Activated T-cell treated with anti-CD3 and anti-CD28 coated beads for 4 hours (primary cell): ENCODE data around the gene ESRRA.
"Not testable (repeated sequence)": the region's sequence is repeated elsewhere in the genome, so short reads cannot be mapped to it uniquely, and the experiment has no call there.

Experiments
- DNase-seq: peaks from one replicate; pipeline ENCODE4 v3.0.0-alpha.2; 2020

Gene ESRRA

DNA sequence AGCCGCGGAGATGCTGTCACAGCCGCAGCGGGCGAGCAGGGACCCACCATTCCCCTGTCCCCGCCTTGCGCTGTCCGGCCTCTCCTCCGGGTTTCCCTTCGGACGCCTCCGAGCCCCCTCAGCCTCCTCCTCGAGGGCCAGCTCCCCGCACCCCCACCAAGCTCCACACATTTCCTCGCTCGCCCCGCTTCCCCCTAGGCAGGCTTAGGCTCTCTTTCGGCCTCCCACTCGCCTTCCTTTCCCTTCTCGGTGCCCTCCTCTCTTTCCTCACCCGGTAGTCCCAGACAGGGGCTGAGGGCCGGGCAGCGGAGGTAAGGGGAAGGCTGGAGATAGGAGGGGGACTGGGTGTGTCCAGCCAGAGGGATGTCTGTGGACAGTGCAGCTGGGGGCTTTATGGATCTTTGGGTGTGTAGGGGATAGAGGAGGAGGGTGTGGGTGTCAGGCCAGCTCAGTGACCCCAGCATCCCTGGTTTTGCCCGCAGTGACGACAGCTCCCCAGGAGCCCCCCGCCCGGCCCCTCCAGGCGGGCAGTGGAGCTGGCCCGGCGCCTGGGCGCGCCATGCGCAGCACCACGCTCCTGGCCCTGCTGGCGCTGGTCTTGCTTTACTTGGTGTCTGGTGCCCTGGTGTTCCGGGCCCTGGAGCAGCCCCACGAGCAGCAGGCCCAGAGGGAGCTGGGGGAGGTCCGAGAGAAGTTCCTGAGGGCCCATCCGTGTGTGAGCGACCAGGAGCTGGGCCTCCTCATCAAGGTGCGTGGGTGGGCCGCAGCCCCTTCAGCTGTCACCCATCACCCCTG lies 12.7 kb upstream of the ESRRA start:
- no peak for DNase-seq

DNA sequence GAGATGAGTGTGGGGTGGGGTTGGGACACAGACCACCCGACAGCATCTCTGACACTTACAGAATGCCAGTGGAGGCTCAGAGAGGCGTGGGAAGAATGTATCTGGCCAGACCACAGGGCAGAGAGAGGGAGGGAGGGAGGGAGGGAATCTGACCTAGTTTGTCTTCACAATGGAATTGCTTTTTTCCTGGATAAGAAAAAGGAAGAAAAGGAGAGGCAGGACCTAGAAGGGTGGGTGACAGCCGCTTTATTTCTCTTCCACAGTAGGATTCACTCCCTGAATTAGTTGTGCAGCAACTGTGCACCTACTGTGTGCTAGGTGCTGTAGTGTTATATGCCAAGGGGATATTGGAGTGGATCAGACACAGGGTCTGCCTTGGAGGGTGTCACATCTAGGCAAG lies 10.6 kb upstream of the ESRRA start:
- no peak for DNase-seq

DNA sequence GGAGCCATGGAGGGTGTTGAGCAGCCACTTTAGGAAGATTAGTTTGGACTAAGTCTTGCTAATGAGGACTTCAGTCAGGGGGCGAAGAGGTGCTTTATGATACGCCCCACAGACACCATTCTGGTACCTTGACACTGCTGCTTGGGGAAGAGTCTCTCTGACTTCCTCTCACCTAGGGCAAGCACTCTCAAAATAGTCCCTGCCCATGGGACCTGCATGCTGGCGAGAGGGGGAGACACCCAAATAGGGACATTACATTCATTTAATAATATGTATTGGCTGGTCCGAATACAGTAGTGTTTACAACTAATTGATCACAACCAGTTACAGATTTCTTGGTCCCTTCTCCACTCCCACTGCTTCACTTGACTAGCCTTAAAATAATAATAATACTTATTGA lies 9.6 kb upstream of the ESRRA start:
- DNase-seq = no peak

- DNase-seq = no peak
Observed at GRCh38 chr11:64296236-64296635, 9.1 kb upstream of the ESRRA start.

GRCh38 chr11:64296830-64297698 lies 8.3 kb upstream of the ESRRA start:
- no peak for DNase-seq

GRCh38 chr11:64297699-64298358 lies 7.5 kb upstream of the ESRRA start:
- no peak for DNase-seq

DNA sequence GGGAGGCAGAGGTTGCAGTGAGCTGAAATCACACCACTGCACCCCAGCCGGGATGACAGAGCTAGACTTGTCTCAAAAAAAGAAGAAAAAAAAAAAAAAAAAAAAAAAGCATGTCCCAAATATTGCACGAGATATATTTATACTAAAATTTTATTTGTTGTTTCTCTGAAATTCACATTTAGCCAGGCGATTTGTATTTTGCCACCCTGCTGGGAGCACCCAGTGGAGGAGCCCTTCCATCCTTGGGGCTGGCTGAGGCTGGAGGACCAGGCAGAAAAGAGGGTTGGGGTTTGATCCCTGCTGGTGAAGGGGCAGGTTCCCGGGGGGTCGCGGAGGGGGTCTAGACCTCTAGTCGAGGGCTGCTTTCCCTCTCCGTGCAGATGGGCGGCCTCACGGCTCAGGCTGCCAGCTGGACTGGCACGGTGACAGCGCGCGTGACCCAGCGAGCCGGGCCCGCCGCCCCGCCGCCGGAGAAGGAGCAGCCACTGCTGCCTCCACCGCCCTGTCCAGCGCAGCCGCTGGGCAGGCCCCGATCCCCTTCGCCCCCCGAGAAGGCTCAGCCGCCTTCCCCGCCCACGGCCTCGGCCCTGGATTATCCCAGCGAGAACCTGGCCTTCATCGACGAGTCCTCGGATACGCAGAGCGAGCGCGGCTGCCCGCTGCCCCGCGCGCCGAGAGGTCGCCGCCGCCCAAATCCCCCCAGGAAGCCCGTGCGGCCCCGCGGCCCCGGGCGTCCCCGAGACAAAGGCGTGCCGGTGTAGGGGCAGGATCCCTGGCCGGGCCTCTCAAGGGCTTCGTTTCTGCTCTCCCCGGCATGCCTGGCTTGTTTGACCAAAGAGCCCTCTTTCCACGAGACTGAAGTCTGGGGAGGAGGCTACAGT lies 6.1 kb upstream of the ESRRA start:
- DNase-seq = no peak

DNA sequence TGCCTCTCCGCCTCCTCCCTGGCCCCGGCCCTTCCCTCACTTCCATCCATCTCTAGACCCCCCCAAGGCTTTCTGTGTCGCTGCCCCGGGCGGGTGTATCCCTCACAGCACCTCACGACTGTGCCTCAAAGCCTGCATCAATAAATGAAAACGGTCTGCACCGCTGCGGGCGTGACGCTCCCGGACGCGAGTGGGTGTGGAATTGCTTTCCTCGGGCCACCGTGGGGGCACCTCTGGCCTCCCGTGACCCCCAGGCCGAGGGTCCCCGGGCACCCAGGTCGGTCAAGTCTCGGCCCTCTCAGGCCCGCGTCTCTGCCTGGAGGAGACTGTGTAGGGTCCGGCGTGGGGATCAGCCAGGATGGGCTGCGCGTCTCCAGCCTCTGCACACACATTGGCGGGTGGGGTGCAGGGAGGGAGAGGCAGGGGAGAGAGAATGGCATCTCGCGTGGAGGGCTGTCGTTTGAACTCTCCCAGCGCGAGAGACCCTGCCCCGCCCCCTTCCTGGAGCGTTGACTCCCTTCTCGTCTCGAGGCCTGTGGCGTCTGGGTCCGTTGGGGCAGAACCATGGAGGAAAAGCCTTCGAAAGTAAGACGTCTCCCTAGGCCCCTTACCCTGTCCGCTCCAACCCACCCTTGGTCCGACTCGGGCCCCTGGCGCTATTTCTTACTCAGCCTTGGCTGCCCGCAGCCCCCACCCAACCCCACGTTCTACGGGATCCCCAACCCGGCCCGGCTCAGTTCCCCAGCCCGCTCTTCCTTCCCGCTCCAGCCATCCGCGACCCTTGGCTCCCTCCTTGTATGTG lies 5.3 kb upstream of the ESRRA start, which contains the start of gene CATSPERZ:
Gene CATSPERZ, plus strand, starts transcription at position 512 of the 802 bp plus-strand sequence. Its CDS starts 53 bp downstream, at position 565.
- DNase-seq = no peak

DNA sequence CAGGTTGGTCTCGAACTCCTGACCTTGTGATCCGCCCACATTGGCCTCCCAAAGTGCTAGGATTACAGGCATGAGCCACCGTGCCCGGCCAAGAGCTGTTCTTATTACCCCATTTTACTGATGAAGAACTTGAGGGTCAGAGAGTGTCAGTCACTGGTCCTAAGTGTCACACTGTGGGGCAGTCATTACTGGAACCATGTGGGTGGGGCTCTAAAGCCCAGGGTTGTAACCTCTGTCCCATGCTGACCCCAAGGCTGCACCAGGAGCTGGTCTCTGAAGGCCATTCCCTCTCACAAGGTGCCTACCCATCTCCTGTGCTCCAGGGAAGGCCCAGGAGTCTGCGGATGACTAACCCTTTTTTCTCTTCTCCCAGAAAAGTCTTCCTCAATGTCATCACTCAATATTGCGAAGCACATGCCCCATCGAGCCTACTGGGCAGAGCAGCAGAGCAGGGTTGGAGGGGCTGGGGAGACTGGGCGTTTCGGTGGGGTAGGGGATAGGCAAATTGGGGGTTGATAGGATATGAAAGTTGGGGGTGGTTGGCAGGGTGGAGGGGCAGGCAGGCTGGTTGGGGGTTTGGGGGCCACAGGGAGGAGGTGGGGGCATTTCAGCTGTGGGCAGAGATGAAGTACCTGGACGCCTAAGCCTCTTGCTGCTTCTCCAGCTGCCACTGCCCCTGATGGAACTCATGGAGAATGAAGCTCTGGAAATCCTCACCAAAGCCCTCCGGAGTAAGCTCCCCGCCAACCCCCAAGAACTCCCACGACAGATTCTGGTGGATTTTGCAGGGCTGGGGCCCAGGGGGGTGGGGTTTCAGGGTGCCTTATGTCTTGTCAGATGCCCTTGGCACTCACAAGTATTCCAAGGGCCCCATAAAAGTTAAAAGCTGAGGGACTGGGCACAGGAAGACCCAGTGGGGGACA lies 2.0 kb upstream of the ESRRA start:
- no peak for DNase-seq

DNA sequence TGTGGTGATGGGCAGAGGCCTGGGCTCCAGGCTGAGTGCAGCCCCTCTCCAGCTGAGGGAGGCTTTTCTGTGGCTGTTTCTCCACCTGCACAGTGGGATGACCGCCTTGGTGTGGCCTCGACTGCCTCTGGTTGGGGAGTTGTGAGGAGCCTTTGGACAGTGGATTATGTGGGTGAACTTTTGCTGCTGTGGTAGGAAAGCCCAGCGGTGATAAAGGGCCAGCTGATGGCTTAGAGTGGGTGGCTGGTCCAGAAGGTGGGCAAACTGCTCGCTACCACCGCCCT lies 1.4 kb upstream of the ESRRA start:
- DNase-seq = no peak

GRCh38 chr11:64304316-64305072 lies 830 bp upstream of the ESRRA start:
- peak; percentile 94 for DNase-seq

DNA sequence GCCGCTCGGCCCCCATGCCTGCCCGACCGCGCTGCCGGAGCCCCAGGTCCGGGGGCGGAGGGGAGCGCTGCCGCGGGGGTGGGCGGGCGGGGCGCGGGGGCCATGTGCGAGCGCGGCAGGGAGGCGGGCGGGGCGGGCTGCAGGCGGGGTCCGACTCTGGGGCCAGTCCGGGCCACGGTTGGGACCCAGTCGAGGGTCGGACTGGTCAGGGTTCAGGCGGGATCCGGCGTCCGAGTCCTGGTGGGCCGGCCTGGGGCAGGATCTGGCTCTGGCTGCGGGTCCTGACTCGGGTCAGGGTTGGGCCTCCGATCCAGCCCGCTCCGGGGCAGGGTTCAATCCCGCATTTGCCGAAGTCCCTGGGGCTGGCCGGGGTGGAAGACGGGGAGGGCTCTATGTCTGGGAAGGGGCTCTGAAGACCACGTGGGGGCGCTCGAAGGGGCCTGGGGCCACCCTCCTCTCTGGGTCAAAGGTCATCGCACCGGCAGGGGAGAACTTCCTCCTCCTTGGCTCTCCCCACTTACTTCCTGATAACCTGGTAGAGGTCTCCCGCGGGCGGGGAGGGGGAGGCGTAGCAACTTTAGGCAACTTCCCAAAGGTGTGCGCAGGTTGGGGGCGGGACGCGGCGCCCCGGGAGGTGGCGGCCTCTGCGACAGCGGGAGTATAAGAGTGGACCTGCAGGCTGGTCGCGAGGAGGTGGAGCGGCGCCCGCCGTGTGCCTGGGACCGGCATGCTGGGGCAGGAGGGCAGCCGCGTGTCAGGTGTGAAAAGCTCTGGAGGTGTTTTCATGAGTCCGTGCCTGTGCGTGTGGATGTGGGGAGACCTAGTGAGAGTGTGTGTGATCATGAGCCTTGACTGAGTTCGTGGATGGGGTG lies 603 bp downstream of the ESRRA start:
- DNase-seq = peak; percentile 62

DNA sequence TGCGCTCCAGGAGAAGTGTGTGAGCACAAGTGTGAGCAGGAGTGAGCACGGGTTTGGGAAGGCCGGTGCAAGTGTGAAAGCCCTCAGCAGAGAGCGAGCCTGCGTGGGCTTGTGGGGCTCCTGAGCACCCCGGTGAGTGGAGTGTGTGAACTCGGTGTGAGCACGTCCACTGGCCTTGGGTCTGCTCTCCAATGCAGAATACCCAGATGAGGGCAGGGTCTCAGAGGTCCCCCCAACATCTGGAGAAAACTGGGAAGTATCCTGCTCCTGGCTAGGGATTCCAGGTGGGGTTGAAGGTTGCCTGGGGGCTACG lies 1.2 kb downstream of the ESRRA start:
- DNase-seq = no peak

DNA sequence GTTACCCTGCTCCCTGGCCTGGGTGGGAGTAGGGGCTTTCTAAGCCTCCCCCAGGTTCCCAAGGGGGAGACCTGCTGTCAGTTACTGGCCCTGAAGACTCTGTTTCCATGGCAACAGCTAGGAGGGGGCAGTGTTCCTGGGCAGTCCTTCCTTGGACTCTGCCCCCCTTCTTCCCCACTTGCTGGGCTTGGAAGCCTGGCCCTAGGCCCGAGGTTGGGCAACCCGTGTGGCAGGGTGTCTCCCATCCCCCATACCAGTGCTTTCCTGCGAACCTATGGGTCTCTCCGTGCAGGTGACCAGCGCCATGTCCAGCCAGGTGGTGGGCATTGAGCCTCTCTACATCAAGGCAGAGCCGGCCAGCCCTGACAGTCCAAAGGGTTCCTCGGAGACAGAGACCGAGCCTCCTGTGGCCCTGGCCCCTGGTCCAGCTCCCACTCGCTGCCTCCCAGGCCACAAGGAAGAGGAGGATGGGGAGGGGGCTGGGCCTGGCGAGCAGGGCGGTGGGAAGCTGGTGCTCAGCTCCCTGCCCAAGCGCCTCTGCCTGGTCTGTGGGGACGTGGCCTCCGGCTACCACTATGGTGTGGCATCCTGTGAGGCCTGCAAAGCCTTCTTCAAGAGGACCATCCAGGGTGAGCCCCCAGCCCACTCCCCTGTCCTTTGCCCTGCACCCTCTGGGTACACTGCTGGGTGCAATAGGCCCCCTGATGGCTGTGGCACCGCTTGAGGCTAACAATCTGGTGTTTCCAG lies 1.7 kb downstream of the ESRRA start:
- DNase-seq = no peak

DNA sequence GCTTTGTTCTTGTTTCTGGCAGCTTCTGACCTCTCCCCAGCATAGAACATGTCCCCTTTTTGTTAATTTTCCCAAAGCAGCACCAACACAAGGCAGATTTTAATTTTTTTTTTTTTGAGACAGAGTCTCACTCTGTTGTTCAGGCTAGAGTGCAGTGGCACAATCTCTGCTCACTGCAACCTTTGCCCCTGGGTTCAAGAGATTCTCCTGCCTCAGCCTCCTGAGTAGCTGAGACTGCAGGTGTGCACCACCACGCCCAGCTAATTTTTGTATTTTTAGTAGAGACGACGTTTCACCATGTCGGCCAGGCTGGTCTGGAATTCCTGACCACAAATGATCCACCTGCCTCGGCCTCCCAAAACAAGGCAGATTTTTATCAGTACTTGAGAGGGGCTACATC lies 2.5 kb downstream of the ESRRA start:
- DNase-seq = not testable (repeated sequence)

DNA sequence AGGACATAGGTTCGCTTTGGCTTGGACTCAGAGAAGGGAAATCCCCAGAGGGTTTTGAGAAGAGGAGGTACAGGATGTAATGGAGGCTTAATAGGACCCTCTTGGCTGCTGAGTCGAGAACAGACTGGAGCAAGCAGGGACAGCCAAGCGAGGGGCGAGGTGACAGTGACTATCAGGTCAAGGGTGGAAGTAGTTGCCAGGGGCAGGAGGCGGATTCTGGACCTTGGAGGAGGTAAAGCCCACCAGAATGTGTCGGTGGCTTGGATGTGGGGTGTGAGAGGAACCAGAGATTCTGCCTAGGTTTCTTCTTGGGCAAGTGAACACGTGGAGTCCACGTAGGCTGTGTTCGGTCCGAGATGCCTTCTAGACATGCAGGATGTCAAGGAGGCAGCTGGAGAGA lies 7.6 kb downstream of the ESRRA start:
- DNase-seq = no peak

- no peak for DNase-seq
Observed at GRCh38 chr11:64313491-64314145, 8.3 kb downstream of the ESRRA start.
